Coronary artery (tissue), 2 donors: ENCODE measurements around the gene PLPP3.

Source experiments
- DNase-seq: peaks from one replicate; pipeline ENCODE4 v3.0.0-alpha.2; 2017; ENCODE audit warnings: low spot score
- H3K27ac ChIP-seq, 2 donors: fragments of 200-600 bp; sonication (generic); one replicate each; pipeline ENCODE4 v1.5.1; 2016 to 2019
- H3K4me3 ChIP-seq: fragments of 200-600 bp; sonication (generic); 2 replicates; pipeline ENCODE4 v1.5.1; 2016; ENCODE audit warnings: mild to moderate bottlenecking, moderate library complexity
- CTCF ChIP-seq: fragments of 200-600 bp; sonication (generic); IDR thresholded peaks from one replicate; pipeline ENCODE4 v1.5.1; 2019; ENCODE audit warnings: antibody characterized with exemption

Gene PLPP3

GRCh38 chr1:56552349-56552748, 27.0 kb downstream of the PLPP3 start:
- no peak for TF ChIP-seq CTCF
- H3K27ac ChIP-seq: no peak overlapping the region
- no peak overlapping the region for H3K4me3 ChIP-seq
- no peak for DNase-seq

- no peak for DNase-seq
- Histone ChIP-seq H3K27ac (no peak overlapping the region), H3K4me3 (no peak overlapping the region)
- TF ChIP-seq CTCF: no peak
Measured at GRCh38 chr1:56551691-56552090, 27.7 kb downstream of the PLPP3 start.

- no peak for DNase-seq
- no peak for TF ChIP-seq CTCF
- H3K27ac ChIP-seq: no peak overlapping the region
- H3K4me3 ChIP-seq: no peak overlapping the region
Measured at GRCh38 chr1:56550859-56551188, 28.5 kb downstream of the PLPP3 start.

- no peak for TF ChIP-seq CTCF
- H3K27ac ChIP-seq: peak overlapping the region in 1 of 2 donors; percentile 3
- DNase-seq: no peak
- H3K4me3 ChIP-seq: no peak overlapping the region
Measured at GRCh38 chr1:56550138-56550858, 29.1 kb downstream of the PLPP3 start.

DNA sequence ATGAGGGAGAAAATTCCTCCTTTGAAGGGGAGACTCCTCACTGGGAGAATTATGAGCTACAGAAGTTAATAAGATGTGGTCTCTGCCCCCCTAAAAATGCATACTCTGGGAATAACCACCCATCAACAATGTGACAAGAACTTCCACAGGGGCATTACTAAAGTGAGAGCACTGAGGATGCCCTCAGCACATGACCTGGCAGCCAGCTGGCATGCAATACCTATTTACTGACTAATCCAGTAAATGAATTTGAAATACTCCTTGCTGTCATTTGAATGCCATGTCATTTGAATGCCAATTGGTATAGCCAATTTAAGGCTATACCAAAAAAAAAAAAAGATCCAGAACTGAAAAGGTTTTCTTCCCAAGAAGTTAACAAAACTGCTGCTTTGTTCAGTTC, 30.8 kb downstream of the PLPP3 start:
- no peak overlapping the region for H3K4me3 ChIP-seq
- TF ChIP-seq CTCF: no peak
- H3K27ac ChIP-seq: no peak overlapping the region
- DNase-seq: no peak

DNA sequence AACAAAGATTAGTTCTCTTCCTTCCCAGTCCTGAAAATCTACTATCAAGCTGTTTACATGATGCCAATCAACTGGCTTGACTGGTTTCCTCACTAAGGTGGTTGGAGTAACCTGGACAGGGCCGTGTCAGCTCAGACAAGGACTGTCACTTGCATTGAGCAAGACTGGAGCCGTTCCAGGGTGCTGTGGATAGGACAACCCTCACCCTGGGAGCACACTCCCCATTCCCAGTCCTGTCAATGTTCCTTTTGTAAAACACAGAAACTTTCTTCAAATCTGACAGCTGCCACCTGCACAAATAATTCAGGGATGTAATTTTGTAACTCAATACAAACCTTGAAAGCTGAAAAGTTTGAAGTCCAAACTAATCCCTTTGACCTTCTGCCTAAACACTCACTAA, 31.4 kb downstream of the PLPP3 start:
- H3K4me3 ChIP-seq: no peak overlapping the region
- DNase-seq: no peak
- no peak for TF ChIP-seq CTCF
- H3K27ac ChIP-seq: no peak overlapping the region

- no peak for TF ChIP-seq CTCF
- DNase-seq: no peak
- Histone ChIP-seq H3K27ac (no peak overlapping the region), H3K4me3 (no peak overlapping the region)
Measured at GRCh38 chr1:56547473-56547872, 31.9 kb downstream of the PLPP3 start.
